ENCODE data around the gene RELL1. TPM values are rescaled to one million over a fixed set of nuclear protein-coding genes. Genes with fewer than 3 reads are reported as not detected.

RELL1 gene
- total RNA-seq, 1 experiment from 2014 or later = 19.1 TPM

- DNase-seq = no peak
- Histone ChIP-seq H3K36me3 (replicated peaks; ENCODE audit: control insufficient read depth, insufficient read depth, low read length) (no peaks in the 10 kb centered on the region), H3K4me3 (ENCODE audit: insufficient read depth, low read depth, low read length) (no peak overlapping the region), H3K27me3 (ENCODE audit: control insufficient read depth, insufficient read depth, low read length) (no peaks in the 10 kb centered on the region)
Observed at GRCh38 chr4:37561196-37561802, 124.9 kb downstream of the RELL1 start.

Other genes starting within 250 kb of the RELL1 start
- 23.7 and 31.4 TPM in 2 replicates for gene PGM2, start 140.3 kb upstream of the RELL1 start, total RNA-seq (2014; rRNA removed; shearing (Covaris generic))
- gene TBC1D1, start 204.7 kb upstream of the RELL1 start, total RNA-seq (2014; rRNA removed; shearing (Covaris generic)) = 102 and 132 TPM in 2 replicates

Data from H7 (cell line).